HG02610 (cell line): ENCODE data around the gene LIPC.

Experiments used
- ATAC-seq: cut with Tn5 transposase; IDR thresholded peaks from one replicate; pipeline ENCODE4 v1.9.1; 2021; ENCODE audit warnings: mild to moderate bottlenecking, moderate library complexity; ENCODE audit not compliant: unreplicated experiment

Gene LIPC

DNA sequence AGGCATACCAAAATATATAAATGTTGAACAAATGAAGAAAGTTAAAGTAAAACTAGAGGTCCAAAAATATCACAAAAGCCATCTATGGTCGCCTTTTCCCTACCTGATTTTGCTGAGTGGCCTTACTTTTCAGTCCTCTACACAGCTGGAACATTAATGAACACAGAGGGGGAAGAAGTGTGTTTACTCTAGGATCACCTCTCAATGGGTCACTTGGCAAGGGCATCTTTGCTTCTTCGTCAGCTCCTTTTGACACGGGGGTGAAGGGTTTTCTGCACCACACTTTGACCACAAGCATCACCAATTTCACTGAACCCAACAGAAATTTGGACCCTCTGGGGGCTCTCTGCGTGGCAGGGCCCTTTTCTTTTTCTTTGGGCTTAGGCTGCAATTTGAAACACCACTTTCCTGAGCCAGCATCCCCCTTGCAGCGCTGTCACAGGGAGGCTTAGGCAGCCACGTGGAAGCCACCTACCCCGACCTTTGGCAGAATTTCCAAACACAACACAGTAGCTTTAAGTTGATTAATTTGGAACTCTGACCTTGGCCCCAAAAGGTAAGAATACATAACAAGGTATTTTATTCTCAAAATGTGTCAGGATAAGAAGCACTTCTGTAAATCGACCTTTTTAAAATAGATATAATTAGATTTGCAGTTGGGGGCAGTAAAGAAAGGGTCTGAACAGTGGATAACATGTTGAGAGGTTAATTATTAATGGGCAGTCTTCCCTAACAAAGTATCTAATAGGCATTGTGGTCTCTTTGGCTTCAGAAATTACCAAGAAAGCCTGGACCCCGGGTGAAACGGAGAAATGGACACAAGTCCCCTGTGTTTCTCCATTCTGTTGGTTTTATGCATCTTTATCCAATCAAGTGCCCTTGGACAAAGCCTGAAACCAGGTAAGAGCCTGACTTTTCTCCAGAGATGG lies at the start of gene LIPC:
Gene LIPC, plus strand, starts transcription at position 771 of the 929 bp plus-strand sequence. Its CDS starts 42 bp downstream, at position 813.
- ATAC-seq, result no peak

DNA sequence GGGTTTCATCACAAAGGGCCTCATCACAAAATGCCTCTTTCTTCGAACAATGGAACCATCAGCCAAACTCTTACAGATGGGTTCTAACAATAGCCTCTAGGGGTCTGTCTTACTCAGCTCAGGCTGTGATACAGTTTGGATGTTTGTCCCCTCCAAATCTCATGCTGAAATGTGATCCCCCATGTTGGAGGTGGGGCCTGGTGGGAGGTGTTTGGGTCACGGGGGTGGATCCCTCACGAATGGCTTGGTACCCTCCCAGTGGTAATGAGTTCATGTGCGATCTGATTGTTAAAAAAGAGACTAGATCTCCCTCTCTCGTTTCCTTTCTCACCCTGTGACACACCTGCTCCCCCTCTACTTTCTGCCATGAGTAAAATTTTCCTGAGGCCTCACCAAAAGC lies 47.9 kb upstream of the LIPC start:
- ATAC-seq, result no peak

DNA sequence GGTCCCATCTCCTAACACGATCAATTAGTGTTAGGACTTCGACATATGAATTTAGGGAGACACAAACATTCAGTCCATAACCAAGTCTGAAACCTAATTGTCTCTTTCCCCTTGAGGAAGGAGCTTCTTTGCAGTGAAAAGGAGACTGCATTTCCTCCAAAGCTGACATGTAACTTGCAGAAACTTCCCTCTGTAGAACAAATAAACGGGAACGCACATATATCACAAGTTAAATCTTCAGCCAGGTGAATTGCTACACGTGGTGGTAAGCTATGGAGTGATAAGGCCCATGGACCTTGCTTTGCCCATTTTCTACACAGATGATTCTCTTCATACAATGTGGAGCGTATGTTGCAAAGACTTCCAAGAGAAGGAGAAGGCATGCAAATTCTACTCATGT lies 47.1 kb upstream of the LIPC start:
- no peak for ATAC-seq

DNA sequence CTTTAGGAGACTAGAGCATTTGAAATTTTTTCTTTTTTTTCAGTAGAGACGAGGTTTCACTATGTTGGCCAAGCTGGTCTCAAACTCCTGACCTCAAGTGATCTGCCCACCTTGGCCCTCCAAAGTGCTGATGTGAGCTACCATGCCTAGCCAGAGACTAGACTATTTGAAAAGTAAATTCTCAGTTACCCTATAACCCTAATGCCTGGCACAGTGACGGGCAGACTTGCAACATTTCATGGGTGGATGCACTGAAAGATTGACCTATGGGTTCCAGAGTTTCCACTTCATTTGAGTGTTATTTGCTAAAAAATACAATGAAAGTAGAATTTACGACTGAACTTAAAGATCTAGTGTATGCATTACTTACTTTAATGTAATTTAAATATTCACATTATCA lies 45.7 kb upstream of the LIPC start:
- no peak for ATAC-seq

DNA sequence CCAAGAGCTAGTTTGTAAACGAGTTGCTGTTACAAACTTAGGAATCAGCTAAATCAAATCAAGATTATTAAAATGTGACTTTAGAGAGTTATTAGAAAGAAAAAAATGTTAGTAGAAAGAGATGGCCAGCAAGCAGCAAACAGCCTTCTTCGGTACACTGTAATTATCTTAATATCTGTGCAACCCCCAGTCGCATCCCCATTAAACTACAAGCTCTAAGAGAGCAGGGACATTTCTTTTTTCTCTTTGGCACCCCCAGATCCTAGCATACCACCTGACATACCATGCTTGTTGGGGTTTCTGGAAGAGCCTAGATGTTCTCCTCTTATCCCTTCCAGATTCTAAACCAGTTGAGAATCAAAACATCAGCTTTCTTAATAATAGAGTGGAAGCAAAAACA lies 45.1 kb upstream of the LIPC start:
- no peak for ATAC-seq

DNA sequence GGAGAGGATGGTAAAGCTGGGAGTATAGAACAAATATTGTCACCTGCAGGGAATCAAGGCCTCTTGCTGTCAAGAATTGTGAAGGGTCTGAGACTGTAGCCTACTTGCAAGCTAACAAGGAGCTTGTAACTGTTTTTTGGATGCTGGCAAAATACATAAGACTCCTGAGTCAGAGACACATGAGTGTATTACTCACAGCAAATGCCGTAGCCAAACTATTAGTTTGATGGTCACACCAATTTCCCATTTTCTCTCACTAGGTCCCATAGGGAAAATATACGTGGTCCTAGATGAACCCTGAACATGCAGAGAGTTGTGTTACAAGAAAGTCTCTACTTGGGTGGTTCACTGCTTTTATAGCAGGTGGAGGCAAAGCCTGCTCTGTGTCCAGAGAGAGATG lies 44.7 kb upstream of the LIPC start:
- ATAC-seq, result no peak

DNA sequence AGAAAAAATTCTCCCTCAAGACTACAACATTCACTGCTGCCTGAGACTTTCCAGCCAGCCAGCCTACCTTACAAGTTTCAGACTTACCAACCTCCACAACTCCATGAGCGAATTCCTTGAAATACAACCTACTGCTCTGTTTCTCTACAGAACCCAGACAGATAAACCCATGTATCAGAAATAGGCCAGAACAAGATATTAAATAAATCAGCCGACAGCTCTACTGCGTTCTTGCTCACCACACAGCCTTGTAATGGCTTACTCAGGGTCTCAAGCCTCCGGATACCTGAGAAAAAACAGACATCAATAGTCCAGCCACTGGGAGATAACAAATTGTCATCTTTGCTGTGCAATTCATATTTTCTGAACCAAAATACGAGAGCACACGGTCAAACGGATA lies 43.6 kb upstream of the LIPC start:
- no peak for ATAC-seq

DNA sequence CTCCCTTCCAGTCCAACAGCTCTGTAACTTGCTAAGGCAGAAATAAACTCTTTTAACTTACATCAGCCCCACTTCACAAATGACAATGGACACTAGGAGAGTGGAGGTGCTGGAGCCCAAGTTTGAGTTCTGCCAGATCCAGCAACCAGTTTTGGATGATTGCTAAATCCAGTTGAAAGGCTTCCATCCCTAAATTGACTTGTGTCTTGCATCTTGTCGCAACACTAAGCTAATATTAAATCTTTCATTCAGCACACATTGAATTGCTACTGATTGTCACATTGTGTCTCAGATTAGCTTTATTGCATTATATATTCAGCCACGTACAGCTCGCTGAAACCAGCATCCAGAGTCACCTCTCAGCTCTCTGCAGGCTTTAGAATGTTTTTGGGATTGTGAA lies 41.7 kb upstream of the LIPC start:
- ATAC-seq, result no peak

DNA sequence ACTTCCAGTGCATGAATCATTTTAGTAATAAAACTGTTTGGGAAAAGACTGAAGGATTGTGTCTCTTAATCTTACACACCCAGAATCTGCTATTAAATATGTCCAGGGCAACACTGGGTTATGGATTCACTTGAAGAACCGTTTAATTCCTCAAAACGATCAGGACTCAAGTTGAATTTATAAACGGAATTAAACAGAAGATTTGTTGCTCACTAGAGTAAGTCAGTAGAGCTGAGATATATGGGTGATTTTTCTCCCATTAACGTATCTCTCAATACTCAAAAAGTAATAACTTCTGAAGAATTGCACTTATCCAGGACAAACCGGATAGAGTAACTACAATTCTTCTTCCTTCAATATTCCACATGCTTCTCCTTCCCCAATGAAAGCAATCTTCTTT lies 41.1 kb upstream of the LIPC start:
- no peak for ATAC-seq

DNA sequence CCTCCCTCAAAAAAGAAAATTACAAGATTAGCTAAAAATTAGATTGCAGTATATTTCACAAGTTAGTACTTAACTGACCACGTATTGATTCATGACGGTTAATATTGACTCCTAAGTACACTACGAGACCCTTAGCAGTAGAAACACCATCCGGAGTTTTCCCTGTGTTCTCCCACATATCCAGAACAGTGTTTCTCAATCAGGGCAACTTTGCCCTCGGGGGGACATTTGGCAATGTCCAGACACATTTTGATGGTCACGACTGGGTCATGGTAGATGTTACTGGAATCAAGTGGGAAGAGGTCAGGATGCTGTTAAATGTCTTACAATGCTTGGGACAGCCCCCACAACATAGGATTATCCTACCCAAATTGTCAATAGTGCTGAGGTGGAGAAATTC lies 40.7 kb upstream of the LIPC start:
- ATAC-seq, result no peak

DNA sequence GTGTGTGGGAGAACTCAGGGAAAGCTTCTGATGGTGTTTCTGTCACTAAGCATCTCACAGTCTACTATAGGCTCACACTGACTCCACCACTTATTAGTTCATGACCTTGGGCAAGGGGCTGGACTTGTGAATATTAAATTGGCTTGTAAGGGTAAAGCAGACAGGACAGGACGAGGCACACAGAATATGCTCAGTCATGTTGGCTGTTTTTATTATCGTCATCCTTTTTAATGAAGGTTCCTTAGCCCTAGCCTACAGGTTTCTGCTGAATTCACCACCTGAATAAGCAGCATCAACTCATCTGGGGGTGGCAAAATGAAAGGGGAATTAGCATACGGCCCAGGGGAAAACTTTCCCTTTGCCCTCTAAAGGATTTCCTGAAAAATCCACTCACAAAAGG lies 39.6 kb upstream of the LIPC start:
- ATAC-seq, result no peak

DNA sequence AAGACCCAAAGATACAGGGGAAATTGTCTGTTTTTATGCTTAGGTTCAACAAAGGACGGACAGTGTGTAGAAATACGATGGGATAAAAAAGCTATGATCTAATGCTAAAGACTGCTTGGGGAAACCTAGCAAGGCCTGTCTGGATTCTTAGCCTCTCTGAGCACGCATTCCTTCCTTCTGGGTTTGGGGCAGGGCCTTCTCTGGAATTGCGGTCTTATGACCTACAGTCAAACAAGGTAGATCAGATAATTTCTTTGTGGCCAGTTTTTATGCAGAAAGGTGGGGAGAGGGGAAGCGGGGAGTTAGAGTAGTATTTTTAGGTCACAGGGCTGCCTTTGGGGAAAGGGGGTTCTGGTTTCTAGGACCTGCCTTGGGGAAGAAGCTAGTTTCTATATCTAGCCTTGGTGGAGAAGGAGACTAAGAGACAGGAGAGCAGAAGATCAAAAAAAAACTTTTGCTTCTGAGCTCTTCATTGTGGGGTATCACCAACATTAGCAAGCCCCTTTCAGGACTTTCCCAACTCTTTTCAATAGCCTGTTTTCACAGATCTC lies 39.1 kb upstream of the LIPC start:
- no peak for ATAC-seq

DNA sequence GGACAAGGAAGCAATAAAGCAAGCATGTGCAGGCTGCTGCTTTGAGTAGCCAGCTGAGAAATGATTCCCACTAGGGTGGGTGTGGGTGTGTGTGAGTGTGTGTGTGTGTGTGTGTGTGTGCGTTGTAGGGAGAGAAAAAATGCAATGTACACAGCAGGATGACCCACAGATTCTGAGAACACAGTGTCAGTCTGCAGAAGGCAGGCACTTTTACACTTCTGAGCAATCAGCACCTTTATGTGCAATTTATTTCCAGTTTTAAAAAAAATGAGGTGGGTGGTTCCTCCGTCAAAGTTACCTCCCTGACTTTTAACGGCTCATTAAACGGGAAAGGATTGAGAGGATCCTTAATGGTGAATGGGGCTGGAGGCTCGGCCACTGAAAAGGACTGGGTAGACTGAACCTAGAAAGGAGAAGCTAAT lies 38.5 kb upstream of the LIPC start:
- no peak for ATAC-seq

DNA sequence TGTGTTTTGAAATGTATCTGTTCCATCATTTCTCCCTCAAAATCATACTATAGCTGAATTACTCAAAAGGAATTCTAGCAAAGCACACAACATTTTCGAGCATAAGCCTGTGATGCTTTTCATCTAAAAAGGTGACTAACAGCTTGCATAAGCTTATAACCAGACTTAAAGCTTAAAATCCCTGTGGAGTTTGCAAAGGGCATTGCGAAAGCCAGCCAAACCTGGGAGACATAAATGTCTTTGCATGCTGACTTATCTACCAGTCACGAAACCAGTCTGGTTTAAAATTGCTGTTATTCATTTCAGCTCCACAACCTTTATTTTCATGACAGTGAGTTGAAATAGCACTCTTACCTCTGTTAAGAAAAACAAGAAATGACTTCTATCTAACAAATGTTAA lies 35.6 kb upstream of the LIPC start:
- ATAC-seq, result no peak

DNA sequence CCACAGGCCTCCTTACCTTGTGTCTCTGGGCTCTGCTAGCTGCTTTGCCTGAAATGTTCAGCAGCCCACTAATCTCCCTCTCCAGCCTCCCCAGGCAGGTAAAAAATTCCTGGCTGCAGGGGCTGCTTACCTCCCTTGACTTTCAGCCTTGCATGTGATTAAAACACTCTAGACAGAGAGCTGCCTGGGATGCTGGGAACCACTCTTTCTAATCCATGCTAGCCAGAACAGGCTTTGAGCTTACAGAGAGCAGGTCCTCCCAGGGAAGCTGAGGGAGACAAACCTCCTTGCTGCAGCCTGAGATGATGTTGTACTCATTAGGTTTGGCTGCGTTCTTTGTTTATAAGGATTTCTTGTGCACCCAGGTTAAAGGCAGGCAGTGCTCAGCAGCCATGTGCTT lies 33.7 kb upstream of the LIPC start:
- ATAC-seq, result no peak

DNA sequence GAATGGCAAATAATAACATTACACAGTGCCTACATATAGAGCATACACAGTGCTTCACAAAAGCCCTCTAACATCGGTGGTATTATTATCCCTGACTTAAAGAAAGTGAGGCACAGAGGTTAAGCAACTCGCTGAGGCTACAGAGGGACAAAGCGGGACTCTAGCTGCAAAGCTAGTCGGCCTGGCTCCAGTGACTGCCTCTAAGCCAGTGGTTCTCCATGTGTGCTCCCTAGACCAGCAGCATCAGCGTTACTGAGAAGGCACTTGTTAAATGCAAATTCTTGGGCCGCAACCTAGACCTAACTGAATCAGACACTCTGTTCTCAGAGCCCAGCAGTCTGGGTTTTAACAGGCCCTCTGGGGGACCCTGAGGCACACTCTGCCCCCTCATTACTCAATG lies 33.1 kb upstream of the LIPC start:
- ATAC-seq, result no peak

DNA sequence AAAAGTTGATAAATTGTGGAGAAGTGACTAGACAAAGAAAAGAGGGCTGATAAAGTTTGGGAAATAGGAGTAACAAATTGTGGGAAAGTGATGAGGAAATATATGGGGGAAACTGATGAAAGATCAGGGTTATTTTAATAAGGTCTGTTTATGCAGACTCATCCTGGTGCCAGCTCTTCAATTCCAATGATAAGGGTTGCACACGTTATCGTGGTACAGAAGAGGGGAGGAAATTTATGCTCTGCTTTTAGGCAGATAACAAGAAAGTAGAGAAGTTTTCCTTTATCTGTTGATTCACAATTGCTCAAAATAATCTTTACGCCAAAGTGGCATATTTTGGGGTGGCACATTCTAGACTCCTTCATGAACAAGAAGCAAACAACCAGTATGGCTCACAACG lies 32.1 kb upstream of the LIPC start:
- no peak for ATAC-seq

DNA sequence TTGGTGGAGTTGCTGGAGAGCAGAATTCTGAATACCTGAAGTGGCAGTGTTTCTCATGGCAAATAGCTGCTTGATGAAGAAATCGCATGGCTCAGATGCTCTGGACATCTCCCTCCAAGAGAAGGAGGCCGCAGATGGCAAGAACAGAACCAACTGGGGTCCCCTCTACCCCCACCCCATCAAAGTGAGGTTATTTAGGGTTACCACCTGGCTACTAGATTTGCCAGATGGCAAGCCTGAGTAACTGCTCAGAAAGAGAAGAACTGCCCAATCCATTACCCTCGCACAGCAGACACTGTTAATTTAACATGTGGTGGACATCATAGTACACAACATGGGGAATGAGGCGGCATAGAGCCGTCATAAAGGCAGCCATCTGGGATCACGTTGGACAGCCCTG lies 30.5 kb upstream of the LIPC start:
- no peak for ATAC-seq

DNA sequence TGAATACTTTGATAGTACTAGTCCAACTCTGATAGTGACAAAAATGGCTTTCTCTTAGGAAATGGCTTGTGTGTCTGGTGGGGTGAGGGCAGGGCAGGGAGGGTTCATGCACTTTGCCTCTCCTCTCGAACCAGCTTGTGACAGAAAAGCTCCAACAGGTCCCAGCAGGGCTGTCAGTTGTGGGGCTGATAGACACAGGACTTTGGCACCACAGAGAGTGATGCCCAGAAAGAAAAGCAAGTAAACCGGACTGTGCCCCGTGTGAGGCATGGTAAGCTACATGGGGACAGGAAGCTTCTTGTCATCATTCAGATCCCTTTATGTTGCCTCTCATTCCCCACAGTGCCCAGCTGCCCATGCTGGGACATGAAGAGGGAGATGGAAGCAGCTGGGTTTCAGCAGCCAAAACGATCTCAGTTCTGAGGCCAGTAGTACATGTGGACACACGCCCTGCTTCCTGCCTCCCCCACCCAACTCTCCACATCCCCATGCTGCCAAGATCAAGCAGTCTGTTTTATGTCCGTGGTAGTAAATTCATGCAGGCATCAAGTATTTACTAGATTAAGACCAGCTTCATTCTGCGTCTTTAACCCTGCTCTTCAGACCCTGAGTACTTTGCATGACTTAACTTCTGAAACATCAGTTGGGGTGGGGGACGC lies 29.7 kb upstream of the LIPC start:
- no peak for ATAC-seq

DNA sequence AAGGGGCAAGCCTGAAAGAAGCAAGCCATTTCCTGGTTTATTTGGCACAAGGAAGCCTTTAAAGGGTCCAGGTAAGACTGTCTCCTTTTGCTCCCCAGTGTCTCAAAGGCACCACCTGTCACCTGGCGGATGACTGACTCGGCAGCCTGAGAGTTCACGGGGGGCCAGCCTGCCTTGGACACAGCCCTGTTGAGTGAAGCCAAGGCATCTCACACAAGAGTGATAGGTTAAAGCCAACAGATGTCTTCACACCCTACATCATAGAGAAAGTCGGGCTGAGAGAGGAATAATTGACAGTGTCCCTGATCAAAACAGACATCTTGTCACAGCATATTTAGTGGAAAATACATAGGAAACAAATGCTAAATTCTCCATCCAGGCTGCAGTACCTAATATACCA lies 28.2 kb upstream of the LIPC start:
- no peak for ATAC-seq

DNA sequence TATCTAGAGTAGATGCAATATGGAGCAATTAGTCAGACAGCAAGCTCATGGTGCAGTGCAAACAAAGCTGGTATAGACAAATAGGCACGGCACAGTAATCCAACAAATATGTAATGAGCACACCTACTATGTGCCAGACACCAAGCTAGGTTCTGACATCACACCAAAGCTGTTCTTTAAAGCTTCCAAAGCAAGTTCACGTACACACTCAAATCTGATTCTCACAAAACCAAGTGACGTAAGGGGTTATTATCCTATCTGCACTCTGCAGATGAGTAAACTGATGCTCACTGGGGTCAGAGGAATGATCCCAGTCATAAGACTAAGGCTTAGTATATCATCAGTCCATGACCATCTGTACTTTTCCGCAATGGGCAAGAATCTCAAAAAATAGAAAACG lies 27.8 kb upstream of the LIPC start:
- ATAC-seq, result no peak

DNA sequence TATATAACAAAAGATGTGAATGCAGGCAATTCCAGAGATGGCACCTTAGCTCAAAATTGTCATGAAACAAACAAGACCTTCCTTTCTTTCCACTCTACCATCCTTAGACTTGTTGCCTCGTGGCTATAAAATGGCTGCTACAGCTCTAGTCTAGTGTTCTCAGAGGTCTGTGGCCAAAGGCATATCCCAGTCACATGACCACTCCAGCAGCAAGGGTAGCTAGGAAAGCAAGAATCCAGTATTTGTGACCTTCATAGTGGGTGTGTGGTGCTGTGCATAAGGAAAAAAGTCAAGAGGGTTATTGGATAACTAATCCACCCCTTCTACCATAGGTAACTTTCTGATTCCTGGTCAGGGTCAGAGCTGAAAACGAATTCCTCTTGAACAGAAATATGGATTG lies 27.1 kb upstream of the LIPC start:
- ATAC-seq, result no peak
